Spleen (tissue), 11 donors: ENCODE results near the gene GVQW3. TPM values are rescaled to one million over a fixed set of nuclear protein-coding genes. Genes with fewer than 3 reads are reported as not detected.

Experiments
- DNase-seq: peaks from one replicate; pipeline ENCODE4 v3.0.0-alpha.2; 2020
- H3K27ac ChIP-seq, 8 donors: fragments of 200-600 bp; sonication (generic) in 7 of 8; 1 replicate in 4 of 8; 2 replicates in 4 of 8; pipeline versions ENCODE4 v1.5.0 to v1.8.0; 2016 to 2021; ENCODE audit warnings: inconsistent platforms in 4 of 8, mild to moderate bottlenecking in 4 of 8, moderate library complexity in 1 of 8
- H3K27me3 ChIP-seq, 7 donors: fragments of 200-600 bp; sonication (generic) in 6 of 7; replicated peaks in 1 of 7; 1 replicate in 4 of 7; 2 replicates in 3 of 7; pipeline versions ENCODE4 v1.5.0 to v1.8.0; 2016 to 2021; ENCODE audit warnings: inconsistent platforms in 3 of 7, mild to moderate bottlenecking in 1 of 7
- H3K36me3 ChIP-seq, 6 donors: fragments of 200-600 bp; sonication (generic) in 5 of 6; 1 replicate in 4 of 6; 2 replicates in 2 of 6; pipeline versions ENCODE4 v1.5.0 to v1.8.0; 2016 to 2021; ENCODE audit warnings: inconsistent platforms in 2 of 6
- H3K4me1 ChIP-seq, 6 donors: fragments of 200-600 bp; sonication (generic) in 5 of 6; 1 replicate in 3 of 6; 2 replicates in 3 of 6; pipeline versions ENCODE4 v1.5.0 to v1.8.0; 2016 to 2021; ENCODE audit warnings: inconsistent platforms in 3 of 6
- H3K4me3 ChIP-seq, 8 donors: fragments of 200-600 bp; sonication (generic) in 7 of 8; 1 replicate in 4 of 8; 2 replicates in 4 of 8; pipeline versions ENCODE4 v1.5.0 to v1.8.0; 2016 to 2021; ENCODE audit warnings: inconsistent platforms in 4 of 8, mild to moderate bottlenecking in 4 of 8, moderate library complexity in 2 of 8
- H3K9me3 ChIP-seq, 8 donors: fragments of 200-600 bp; sonication (generic) in 7 of 8; 1 replicate in 4 of 8; 2 replicates in 4 of 8; pipeline versions ENCODE4 v1.5.0 to v1.8.0; 2016 to 2021; ENCODE audit warnings: inconsistent platforms in 4 of 8
- CTCF ChIP-seq, 11 experiments: fragments of 200-600 bp in 7 of 11; fragments of 450-650 bp in 4 of 11; sonication (generic) in 4 of 11; IDR thresholded peaks in 8 of 11; conservative IDR thresholded peaks in 3 of 11; 1 replicate in 7 of 11; 2 replicates in 4 of 11; pipeline versions ENCODE4 v1.4.0 to v1.8.0; 2016 to 2021; ENCODE audit warnings: antibody characterized with exemption in 11 of 11, inconsistent platforms in 4 of 11, mild to moderate bottlenecking in 1 of 11
- POLR2A ChIP-seq, 3 donors: fragments of 450-650 bp; IDR thresholded peaks; one replicate each; pipeline ENCODE4 v1.5.1; 2017; ENCODE audit warnings: antibody characterized with exemption in 3 of 3, mild to moderate bottlenecking in 1 of 3
- POLR2AphosphoS5 ChIP-seq, 3 donors: sonication (generic); formaldehyde crosslinking; IDR thresholded peaks; one replicate each; pipeline ENCODE4 v1.5.1; 2017; ENCODE audit warnings: antibody characterized with exemption in 3 of 3
- WGBS, 5 donors: extraction: QIAGEN DNeasy Blood & Tissue Kit in 3 of 5; methylation state at CpG; one replicate each; pipeline versions ENCODE4 v1.1.5 to v1.1.7; 2013 to 2018; 5-methylcytosine and 5-hydroxymethylcytosine counted together
- intact Hi-C: fragments of 100-400 bp; cut with DNase I; formaldehyde crosslinking; loops from one replicate; pipeline ENCODE4 v1.15.0; 2023; ENCODE audit warnings: low total_unique reads
- polyA plus RNA-seq, 3 donors: library from polyadenylated mRNA; stranded (reverse); fragments of 200-250 nt; gene quantifications; one replicate each; pipeline ENCODE4 v1.2.1, GENCODE V29; 2013
- total RNA-seq, 7 donors: library from RNA; depleted of rRNA in 3 of 7; stranded (reverse); fragments of >200 nt in 3 of 7; fragmentation: NEBNext Ultra II Directional in 4 of 7; extraction: Animal tissue kit (Norgen Biotek cat#: 25700) in 4 of 7; gene quantifications; one replicate each; pipeline versions ENCODE4 v1.1.0 to v1.2.1, GENCODE V29; 2016 to 2021
- donor health status: healthy with polysubstance abuse.
- donor health status: DM: no; HTN: no; CAD: no; lungs with moderate emphysema.
- donor health status: DM: no; HTN: no; CAD: no.
- donor health status: Bipolar disorder and iron deficiency.
- donor health status: healthy.
- donor health status: DM: no; HTN: no; CAD: no.
- donor health status: DM: yes; HTN: yes; CAD: no.

Gene GVQW3
- total and polyA plus RNA-seq, 10 donors, result 0.35 to 5.6 (median 4.0) TPM

- TF ChIP-seq POLR2AphosphoS5 (IDR thresholded peaks at IDR 0.05) (no peak), CTCF (IDR thresholded peaks at IDR 0.05 in 8 of 11, conservative IDR thresholded peaks at IDR 0.05 in 3 of 11) (no peak), POLR2A (IDR thresholded peaks at IDR 0.05) (no peak)
- H3K4me3 ChIP-seq, result no peak overlapping the region
- H3K9me3 ChIP-seq, result no peaks in the 10 kb centered on the region
- 76 to 83% (median 81%) methylated on average over 2 of the region's 2 CpGs for WGBS, 5 donors
- peaks cover 0 to 76% (median 25%) of the 10 kb centered on the region in 6 donors for H3K36me3 ChIP-seq
- no peak overlapping the region for H3K27ac ChIP-seq
- DNase-seq, result no peak
- intact Hi-C loops, result no loop called here
- H3K4me1 ChIP-seq, result peaks cover 0 to 20% (median 4%) of the 10 kb centered on the region in 6 donors
- no peaks in the 10 kb centered on the region for H3K27me3 ChIP-seq
Observed at GRCh38 chr11:76361776-76362175, 19.3 kb upstream of the GVQW3 start.

- Histone ChIP-seq H3K4me3 (no peak overlapping the region), H3K4me1 (peaks cover 0 to 23% (median 6%) of the 10 kb centered on the region in 6 donors), H3K36me3 (peaks cover 0 to 67% (median 20%) of the 10 kb centered on the region in 6 donors), H3K27ac (no peak overlapping the region), H3K27me3 (no peaks in the 10 kb centered on the region), H3K9me3 (no peaks in the 10 kb centered on the region)
- WGBS, 5 donors, result 95 to 98% (median 97%) methylated on average over 7 of the region's 7 CpGs
- DNase-seq, result no peak
- TF ChIP-seq POLR2A (IDR thresholded peaks at IDR 0.05), result no peak
- no peak for TF ChIP-seq CTCF (IDR thresholded peaks at IDR 0.05 in 8 of 11, conservative IDR thresholded peaks at IDR 0.05 in 3 of 11)
- TF ChIP-seq POLR2AphosphoS5 (IDR thresholded peaks at IDR 0.05), result no peak
- intact Hi-C loops, result no loop called here
Observed at GRCh38 chr11:76362716-76363115, 18.4 kb upstream of the GVQW3 start.

- Histone ChIP-seq H3K4me3 (no peak overlapping the region), H3K4me1 (peaks cover 10 to 45% (median 21%) of the 10 kb centered on the region in 6 donors), H3K9me3 (no peaks in the 10 kb centered on the region), H3K27me3 (no peaks in the 10 kb centered on the region), H3K27ac (no peak overlapping the region), H3K36me3 (peaks cover 0 to 45% (median 9%) of the 10 kb centered on the region in 6 donors)
- intact Hi-C loops, result no loop called here
- WGBS, 5 donors, result 94 to 99% (median 95%) methylated on average over 16 of the region's 16 CpGs
- no peak for TF ChIP-seq POLR2AphosphoS5 (IDR thresholded peaks at IDR 0.05)
- no peak for TF ChIP-seq POLR2A (IDR thresholded peaks at IDR 0.05)
- no peak for TF ChIP-seq CTCF (IDR thresholded peaks at IDR 0.05 in 8 of 11, conservative IDR thresholded peaks at IDR 0.05 in 3 of 11)
- no peak for DNase-seq
Observed at GRCh38 chr11:76365038-76365679, 16.0 kb upstream of the GVQW3 start.

- DNase-seq, result no peak
- no peaks in the 10 kb centered on the region for H3K9me3 ChIP-seq
- peak overlapping the region in 1 of 8 donors; percentile 41 for H3K27ac ChIP-seq
- H3K4me3 ChIP-seq, result no peak overlapping the region
- 57 to 78% (median 69%) methylated on average over 1 of the region's 1 CpG for WGBS, 5 donors
- H3K27me3 ChIP-seq, result no peaks in the 10 kb centered on the region
- TF ChIP-seq POLR2AphosphoS5 (IDR thresholded peaks at IDR 0.05) (no peak), POLR2A (IDR thresholded peaks at IDR 0.05) (no peak), CTCF (IDR thresholded peaks at IDR 0.05 in 8 of 11, conservative IDR thresholded peaks at IDR 0.05 in 3 of 11) (no peak)
- peaks cover 13 to 69% (median 31%) of the 10 kb centered on the region in 6 donors for H3K4me1 ChIP-seq
- intact Hi-C loops, result no loop called here
- H3K36me3 ChIP-seq, result peaks cover 0 to 22% (median 7%) of the 10 kb centered on the region in 6 donors
Observed at GRCh38 chr11:76368490-76368889, 12.6 kb upstream of the GVQW3 start.
